Lower leg skin (tissue), 4 donors: ENCODE results near the gene NRIP3. TPM values are rescaled to one million over a fixed set of nuclear protein-coding genes. Genes with fewer than 3 reads are reported as not detected.
A peak's percentile ranks its signal among the peaks of the same experiment; 100 is the strongest.

Experiments
- DNase-seq, 2 donors: peaks; one replicate each; pipeline ENCODE4 v3.0.0-alpha.2; 2019; ENCODE audit warnings: low spot score in 2 of 2
- H3K4me3 ChIP-seq: fragments of 200-600 bp; sonication (generic); 2 replicates; pipeline ENCODE4 v1.5.1; 2017; ENCODE audit warnings: mild to moderate bottlenecking, low read depth; ENCODE audit not compliant: poor library complexity, severe bottlenecking
- POLR2A ChIP-seq, 2 donors: fragments of 450-650 bp; IDR thresholded peaks; one replicate each; pipeline ENCODE4 v1.6.1; 2016 to 2017; ENCODE audit warnings: antibody characterized with exemption in 2 of 2, mild to moderate bottlenecking in 1 of 2, moderate library complexity in 1 of 2
- WGBS, 2 donors: methylation state at CpG; one replicate each; pipeline ENCODE4 v1.1.5; 2018; 5-methylcytosine and 5-hydroxymethylcytosine counted together
- intact Hi-C: fragments of 100-400 bp; cut with DNase I; formaldehyde crosslinking; loops from one replicate; pipeline ENCODE4 v1.15.0; 2023; ENCODE audit warnings: low total_unique reads
- total RNA-seq, 4 donors: library from RNA; depleted of rRNA; stranded (reverse); fragments of >200 nt; gene quantifications; one replicate each; pipeline ENCODE4 v1.1.0, GENCODE V29; 2016
- TF ChIP-seq, protein P1 (sequence below), 3 donors: fragments of 450-650 bp; IDR thresholded peaks; one replicate each; pipeline ENCODE4 v1.5.1; 2016; ENCODE audit warnings: antibody characterized with exemption in 3 of 3, mild to moderate bottlenecking in 3 of 3, moderate library complexity in 2 of 3

Gene NRIP3
- total RNA-seq, 4 donors from 2014 or later, result 1.3 to 15.6 (median 1.9) TPM

DNA sequence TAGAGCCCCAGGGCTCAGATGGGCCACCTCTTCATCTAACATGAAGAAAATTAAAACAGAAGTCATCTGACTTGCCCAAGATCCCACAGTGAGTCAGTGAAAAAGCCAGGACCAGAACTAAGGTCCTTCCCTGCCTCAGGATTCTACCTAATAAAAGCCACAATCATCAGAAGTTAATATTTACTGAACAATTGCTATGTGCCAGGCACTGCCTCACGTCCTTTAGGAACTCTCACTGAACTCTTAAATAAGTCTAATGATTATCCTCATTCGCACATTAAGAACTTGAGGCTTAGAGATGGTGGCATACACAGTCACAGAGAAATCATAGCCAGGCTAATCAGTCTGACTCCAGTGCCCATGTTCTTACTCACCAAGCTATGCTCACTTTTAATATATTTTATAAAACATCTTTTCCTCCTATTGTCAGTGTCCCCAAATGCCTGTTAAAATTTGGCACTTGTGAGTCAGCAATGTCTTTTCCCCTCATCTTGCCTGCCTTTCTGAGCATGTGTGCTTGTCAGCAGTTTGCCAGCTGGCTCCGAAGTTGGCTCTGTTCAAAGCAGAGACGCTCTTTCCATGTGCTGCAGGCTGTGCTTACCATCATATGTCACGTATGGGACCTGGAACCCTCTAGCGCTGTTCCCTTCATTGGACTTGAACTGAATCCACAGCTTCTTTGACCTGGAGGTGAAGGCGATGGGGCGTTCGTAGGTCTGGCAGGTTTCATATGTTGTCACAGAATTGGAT is 21.5 kb upstream of the NRIP3 start:
- intact Hi-C loops, result no loop called here
- TF ChIP-seq, protein P1, sequence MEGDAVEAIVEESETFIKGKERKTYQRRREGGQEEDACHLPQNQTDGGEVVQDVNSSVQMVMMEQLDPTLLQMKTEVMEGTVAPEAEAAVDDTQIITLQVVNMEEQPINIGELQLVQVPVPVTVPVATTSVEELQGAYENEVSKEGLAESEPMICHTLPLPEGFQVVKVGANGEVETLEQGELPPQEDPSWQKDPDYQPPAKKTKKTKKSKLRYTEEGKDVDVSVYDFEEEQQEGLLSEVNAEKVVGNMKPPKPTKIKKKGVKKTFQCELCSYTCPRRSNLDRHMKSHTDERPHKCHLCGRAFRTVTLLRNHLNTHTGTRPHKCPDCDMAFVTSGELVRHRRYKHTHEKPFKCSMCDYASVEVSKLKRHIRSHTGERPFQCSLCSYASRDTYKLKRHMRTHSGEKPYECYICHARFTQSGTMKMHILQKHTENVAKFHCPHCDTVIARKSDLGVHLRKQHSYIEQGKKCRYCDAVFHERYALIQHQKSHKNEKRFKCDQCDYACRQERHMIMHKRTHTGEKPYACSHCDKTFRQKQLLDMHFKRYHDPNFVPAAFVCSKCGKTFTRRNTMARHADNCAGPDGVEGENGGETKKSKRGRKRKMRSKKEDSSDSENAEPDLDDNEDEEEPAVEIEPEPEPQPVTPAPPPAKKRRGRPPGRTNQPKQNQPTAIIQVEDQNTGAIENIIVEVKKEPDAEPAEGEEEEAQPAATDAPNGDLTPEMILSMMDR (IDR thresholded peaks at IDR 0.05), result no peak
- no peak for TF ChIP-seq POLR2A (IDR thresholded peaks at IDR 0.05)
- WGBS, 2 donors, result 57% methylated on average over 9 of the region's 9 CpGs
- no peak for DNase-seq
- H3K4me3 ChIP-seq, result no peak overlapping the region

DNA sequence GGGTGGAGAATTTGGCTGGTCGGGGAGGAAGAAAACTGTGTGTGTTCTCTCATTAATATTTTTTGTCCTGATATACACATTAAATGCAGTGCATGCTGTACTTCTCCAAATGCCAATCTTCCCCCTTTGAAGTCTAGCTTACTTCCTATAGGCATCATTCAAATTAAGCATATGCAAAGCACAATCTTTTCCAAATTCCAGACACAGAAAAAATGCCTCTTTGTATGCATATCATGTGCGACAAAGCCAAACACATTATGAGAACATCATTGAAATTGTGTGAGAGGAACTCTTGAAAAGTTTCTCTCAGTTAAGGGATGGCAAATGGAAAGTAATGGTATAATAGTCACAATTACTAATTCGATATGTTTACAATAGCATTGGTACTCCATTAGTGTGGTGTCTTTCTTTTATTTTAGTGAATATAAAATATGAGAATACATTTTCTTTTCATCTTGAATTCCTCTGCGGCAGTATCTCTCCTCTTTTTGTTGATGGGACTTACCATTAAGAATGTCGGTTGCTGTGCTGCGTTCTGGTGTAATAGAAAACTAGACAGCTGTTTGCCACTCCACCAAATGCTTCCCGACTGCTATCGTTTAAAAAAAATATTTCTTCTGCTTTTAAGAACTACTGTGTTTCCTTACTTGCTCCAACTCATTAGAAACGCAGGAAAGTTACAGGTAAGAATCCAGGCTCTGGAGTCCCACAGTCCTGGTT is 19.3 kb upstream of the NRIP3 start:
- DNase-seq, result no peak
- intact Hi-C loops, result no loop called here
- no peak overlapping the region for H3K4me3 ChIP-seq
- TF ChIP-seq, protein P1 (IDR thresholded peaks at IDR 0.05), result no peak
- no peak for TF ChIP-seq POLR2A (IDR thresholded peaks at IDR 0.05)
- WGBS, 2 donors, result 92 to 93% methylated on average over 9 of the region's 9 CpGs

DNA sequence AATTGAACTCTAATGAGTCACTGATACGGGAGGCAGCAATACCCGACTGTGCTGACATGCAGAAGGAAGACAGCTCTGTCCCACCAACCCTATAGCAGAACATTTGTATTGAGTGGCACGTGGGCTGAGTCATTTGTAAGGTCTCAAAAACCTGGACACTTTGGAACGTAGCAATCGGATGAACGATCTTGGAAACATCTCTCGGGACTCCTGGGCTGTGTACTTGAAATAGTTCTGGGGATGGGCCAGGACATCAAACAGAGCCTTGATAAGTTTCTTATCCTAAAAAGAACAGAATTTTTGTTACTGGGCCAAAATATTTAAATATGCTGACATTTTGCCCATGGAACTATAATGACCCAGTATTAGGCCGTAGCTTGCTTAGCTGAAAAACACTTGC is 17.1 kb upstream of the NRIP3 start:
- H3K4me3 ChIP-seq, result no peak overlapping the region
- no peak for TF ChIP-seq POLR2A (IDR thresholded peaks at IDR 0.05)
- TF ChIP-seq, protein P1 (IDR thresholded peaks at IDR 0.05), result no peak
- DNase-seq, result no peak
- WGBS, 2 donors, result 55 to 56% methylated on average over 8 of the region's 8 CpGs
- intact Hi-C loops, result no loop called here

DNA sequence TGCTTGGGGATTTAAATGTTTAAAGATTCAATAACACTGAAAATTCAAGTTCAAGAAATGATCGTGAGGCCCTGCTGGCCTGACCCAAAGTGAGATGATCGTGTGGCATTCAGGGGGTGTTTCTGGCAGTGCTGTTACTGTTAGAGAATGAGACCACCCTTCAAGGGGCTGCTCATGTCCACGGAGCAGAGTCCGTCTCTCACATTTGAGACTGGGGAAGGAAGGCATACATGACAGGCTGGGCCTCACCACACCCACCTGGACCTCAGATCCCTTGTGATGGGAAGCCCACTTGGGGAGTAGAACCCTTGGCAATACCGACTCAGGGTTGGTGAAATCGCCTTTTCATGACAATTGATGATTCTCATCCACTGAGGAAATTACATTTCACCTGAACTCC is 16.1 kb upstream of the NRIP3 start:
- WGBS, 2 donors, result 92 to 93% methylated on average over 6 of the region's 6 CpGs
- H3K4me3 ChIP-seq, result no peak overlapping the region
- DNase-seq, result no peak
- intact Hi-C loops, result no loop called here
- no peak for TF ChIP-seq POLR2A (IDR thresholded peaks at IDR 0.05)
- TF ChIP-seq, protein P1 (IDR thresholded peaks at IDR 0.05), result no peak

DNA sequence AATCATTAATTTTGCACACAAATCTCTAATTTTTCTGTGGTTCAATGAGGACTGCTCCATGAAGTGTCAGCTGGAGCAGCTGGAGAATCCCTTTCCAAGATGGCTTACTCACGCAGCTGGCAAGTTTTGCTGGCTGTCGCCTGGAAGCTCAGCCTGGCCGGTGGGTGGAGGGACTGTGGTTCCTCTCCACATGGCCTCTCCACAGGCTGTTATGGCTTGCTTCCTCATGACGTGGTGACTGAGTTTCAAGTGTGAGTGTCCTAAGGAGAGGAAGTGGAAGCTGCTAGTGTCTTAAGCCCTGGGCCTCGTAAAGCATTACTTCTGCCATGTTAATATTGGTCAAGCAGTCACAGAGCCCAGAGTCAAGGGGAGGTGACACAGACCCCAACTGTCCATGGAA is 14.0 kb upstream of the NRIP3 start:
- peak in 1 of 2 donors; percentile 67 for DNase-seq
- intact Hi-C loops, result no loop called here
- TF ChIP-seq, protein P1 (IDR thresholded peaks at IDR 0.05), result no peak
- 54 to 56% methylated on average over 5 of the region's 5 CpGs for WGBS, 2 donors
- H3K4me3 ChIP-seq, result no peak overlapping the region
